ENCODE data around the gene DCDC2. TPM values are rescaled to one million over a fixed set of nuclear protein-coding genes. Genes with fewer than 3 reads are reported as not detected.
"Not testable (repeated sequence)": the region's sequence is repeated elsewhere in the genome, so short reads cannot be mapped to it uniquely, and the experiment has no call there.

DCDC2 gene
- total RNA-seq, 1 donor from 2014 or later, result 2.0 TPM

GRCh38 chr6:24378473-24379097 lies 20.7 kb upstream of the DCDC2 start:
- DNase-seq, result no peak

DNA sequence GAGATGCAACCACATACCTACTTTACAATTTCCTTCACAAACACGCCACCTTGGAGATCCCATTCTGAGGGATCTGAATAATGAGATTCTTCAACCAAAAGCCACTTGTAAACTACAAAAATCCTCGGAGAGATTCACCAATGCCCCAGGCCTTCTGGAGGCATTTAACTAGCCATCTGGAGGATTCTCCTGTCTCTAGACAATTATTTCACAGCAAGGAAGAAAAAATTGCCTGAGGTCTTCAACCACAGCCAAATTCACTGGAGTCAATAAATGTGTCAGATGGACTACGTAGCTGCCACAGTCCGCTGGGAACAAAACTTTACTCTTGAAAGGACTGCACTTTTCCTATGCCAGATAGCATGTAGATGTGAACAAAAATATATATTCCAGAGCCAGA lies 19.0 kb upstream of the DCDC2 start:
- no peak for DNase-seq

GRCh38 chr6:24374612-24375011 lies 16.8 kb upstream of the DCDC2 start:
- DNase-seq, result no peak

DNA sequence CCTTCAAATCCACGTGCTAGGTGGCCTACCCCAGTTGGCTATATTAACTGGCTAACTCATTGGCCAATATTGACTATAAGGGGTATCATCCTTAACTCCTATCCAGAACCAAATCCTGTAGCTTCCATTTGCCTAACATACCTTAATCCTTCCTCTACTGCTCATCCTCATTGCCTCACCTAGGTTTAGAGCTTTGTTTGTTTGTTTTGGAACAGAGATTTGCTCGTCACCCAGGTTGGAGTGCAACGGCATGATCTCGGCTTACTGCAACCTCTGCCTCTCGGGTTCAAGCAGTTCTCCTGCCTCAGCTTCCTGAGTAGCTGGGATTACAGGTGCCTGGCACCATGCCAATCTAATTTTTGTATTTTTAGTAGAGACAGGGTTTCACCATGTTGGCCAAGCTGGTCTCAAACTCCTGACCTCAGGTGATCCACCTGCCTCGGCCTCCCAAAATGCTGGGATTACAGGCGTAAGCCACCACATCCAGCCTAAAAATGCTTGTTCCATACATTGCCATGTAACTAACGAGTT lies 7.3 kb upstream of the DCDC2 start:
- DNase-seq, result not testable (repeated sequence)

DNA sequence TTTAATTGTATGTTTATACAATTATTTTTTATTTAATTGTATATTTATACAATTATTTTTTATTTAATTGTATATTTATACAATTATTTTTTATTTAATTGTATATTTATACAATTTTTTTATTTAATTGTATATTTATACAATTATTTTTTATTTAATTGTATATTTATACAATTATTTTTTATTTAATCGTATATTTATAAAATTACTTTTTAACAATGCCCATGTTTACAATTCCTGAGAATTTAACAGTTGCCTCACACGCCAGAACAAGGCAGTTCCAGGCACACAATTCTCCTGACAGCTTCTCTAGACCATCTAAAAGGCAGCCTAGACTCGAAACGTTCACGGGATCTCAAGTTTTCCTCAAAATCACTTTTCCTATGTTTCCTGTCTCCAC lies 4.5 kb upstream of the DCDC2 start:
- not testable (repeated sequence) for DNase-seq

DNA sequence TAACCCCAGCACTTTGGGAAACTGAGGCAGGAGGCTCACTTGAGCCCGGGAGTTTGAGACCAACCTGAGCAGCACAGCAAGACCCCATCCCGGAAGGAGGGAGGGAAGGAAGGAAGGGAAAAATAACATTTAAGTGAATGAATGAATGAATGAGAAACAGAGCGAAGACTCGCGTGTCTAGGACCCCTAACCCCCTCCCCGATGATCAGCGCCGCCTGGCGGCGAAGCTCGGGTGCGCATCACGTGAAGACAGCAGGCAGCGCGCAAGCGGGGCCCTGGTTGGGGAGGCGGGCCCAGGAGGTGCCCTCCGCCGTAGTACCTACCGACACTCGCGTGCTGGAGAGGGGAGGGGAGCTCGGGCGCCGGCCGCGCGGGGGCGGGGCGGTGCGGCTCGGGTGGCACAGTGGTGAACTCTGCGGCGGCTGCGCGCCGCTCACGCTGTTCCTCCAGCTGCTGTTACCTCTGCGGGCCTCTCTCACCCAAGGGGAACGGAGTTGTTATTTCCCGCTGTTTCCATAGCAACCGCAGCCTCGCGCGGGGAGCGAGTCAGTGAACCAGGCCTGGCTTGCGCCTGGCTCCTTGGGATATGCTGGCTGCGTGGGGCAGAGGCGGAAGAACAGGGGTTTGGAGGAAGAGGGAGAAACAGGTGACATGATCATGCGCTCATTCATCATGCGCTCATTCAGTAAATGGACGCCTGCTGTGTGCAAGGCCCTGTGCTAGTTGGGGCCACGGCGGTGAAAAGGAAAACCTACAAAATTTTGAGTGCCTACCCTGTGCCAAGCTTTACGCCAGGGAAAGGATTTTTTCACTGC lies 2.0 kb upstream of the DCDC2 start:
- peak; percentile 64 for DNase-seq

DNA sequence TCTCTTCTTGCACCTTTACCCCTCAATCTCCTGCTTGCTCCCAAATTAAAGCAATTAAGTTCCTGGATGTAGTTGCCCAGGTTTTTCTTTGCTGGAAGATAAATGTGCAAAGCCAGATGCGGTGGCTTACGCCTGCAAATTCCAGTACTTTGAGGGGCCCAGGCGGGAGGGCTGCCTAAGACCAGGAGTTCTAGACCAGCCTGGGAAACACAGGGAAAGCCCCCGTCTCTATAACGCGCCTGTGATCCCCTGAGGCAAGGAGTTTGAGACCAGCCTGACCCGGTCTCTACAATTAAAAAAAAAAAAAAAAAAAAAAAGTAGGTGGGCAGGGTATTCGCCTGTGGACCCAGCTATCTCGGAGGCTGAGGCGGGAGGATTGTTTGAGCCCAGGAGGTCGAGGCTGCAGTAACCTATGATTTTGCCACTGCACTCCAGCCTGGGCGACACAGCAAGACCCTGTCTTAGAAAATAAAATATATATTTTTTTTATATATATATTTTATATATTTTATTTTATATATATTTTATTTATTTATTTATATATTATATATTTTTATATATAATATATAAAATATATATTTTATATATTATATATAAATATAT lies 461 bp upstream of the DCDC2 start:
- DNase-seq, result no peak

DNA sequence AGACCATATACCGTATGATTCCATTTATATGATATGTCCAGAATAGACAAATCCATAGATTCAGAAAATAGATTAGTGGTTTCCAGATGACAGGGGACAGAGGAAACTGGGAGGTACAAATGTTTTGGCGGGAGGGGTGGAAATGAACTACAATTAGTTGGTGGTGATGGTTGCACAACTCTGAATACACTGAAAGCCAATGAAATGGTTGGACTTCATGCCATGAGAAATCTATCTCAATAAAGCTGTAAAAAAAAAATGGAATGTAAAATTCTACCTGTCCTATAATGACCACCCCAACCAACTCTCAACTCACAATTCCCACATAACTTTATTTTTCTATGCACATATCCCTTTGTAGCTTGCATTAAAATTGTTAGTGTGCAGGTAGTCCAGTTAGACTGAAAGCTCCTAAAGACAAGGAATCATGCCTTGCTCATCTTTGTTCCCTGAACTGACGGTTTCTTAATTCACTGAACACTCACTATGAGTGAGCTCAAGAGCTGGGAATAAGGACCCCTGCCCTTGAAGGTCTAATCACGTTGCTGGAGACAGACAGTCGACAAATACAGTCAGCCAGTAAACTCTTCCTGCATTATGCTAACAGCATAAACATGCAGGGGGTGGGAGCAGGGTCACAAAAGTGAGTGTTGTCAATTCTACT lies 1.4 kb downstream of the DCDC2 start:
- DNase-seq, result no peak

DNA sequence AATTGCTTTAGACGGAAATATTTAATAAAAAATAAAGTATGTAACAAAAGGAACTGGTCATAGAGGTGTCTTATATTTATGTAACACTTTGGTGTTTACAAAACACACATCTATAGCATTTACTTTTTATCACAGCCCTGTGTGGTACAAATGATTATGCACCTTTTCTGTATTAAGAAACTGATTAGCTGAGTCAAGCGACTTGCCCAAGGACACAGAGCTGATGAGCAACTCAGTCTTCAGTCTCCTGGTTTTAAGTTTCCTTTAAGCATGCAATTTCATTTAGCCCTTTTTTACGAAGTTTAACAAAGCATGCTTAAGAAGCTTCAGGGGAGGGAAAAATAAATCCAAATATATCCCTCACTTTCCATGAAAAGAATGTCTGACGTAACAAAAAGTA lies 2.5 kb downstream of the DCDC2 start:
- DNase-seq, result no peak

DNA sequence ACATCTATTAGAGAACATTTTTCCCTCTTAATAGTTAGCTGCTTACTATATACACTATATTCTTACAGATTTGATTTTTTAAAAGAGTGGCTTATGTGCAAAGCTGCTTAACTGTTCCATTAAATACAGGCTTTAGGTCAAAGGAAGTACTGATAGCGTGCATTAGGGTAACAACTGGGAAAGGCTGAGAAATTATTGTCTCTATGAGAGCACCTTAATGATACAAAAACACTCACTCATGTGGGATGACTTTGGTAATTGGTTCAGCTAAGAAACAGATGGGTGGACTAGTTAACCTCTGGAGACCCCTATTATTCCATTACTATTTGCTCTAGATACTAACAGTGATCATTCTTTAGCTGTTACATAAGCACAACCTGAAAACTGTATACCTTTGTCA lies 4.0 kb downstream of the DCDC2 start:
- DNase-seq, result no peak

DNA sequence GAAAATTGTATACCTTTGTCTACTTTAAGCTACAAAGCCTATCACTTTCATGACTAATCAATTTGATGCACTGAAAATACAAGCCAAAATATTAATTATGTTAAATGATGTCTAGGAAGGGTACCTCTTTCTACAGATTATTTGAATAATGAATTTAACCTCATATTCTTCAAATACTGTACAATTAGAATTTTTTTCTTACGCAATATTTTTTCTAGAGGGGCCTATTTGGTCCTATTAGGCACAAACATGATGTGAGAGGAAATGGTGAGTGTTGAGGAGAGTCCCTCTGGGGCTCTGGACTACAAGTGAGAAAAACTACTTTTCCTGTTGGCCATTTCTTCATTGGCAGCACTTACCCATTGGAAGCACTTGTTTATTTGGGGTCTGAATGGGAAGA lies 5.4 kb downstream of the DCDC2 start:
- no peak for DNase-seq

DNA sequence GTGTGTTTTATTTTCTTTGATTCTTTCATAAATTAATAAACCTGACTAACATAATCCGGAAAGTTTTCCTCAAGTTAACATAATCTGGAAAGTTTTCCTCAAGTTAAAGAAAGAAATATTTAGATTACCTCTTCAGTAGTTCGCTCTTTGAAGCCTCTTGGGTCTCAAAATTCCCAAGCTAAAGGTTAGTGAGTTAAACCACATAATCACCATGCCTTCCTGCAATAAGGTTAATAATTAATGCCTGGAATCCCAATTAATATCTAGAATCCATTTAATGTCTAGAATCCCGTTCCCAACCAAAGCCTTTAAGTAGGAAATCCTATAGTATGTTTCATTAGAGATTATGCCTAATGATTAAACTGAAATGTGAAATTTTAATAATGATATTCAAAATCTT lies 12.9 kb downstream of the DCDC2 start:
- DNase-seq, result no peak

- DNase-seq, result no peak
Measured at GRCh38 chr6:24340998-24341938, 16.6 kb downstream of the DCDC2 start.

DNA sequence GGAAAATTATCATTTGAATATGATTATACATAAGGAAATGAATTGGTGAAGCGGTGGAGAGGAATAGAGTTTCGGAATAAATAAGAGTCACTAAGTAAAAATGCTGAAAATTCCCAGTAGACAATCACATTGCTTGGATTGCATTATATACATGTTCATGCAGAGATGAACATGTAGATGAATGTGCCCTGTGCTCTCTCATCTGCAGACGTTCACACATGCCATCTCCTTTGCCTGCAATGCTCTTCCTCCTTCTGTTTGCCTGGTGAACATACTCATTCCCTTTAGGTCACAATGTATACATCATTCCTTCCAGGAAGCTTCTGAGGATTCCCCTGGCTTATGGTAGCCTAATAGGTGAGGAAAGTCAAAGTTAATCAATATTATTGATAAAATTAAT lies 17.9 kb downstream of the DCDC2 start:
- no peak for DNase-seq

GRCh38 chr6:24334285-24334684 lies 23.6 kb downstream of the DCDC2 start:
- no peak for DNase-seq

DNA sequence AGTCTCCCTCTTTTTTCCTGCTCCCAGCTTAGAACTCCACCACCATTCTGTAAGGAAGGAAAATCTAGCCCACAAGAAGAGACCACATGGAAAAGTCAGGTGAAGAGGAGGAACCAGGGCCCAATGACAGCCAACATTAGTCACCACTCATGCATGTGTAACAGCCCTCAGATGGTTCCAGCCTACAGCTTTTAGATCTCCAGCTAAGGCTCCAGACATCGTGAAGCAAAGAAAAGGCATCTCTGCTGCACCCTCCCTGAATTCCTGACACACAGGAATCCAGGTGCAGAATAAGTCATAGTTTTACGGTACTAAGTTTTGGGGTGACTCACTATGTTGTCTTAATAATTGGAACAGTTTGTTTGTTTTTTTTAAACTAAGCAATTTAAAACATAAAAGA lies 25.5 kb downstream of the DCDC2 start:
- DNase-seq, result peak; percentile 21

GRCh38 chr6:24330137-24330732 lies 27.6 kb downstream of the DCDC2 start:
- DNase-seq, result no peak

DNA sequence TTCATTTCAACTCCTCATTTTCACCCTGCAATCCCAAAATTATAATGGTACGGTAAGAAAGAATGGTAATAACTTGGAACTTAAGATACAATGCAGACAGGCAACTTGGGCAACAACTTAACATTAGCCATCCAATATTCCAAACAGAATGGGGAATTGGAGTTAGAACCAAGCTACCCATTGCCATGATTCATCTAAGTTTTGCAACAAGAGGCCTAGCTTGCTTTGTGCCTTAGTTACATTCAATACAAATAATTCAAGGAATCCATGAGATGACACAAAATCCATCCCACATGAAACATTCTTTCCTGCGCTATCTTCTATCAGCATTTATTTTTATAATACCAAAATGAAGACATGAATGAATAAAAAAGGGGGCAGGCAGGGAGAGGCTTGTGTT lies 28.4 kb downstream of the DCDC2 start:
- DNase-seq, result no peak

- no peak for DNase-seq
Measured at GRCh38 chr6:24329022-24329421, 28.8 kb downstream of the DCDC2 start.

DNA sequence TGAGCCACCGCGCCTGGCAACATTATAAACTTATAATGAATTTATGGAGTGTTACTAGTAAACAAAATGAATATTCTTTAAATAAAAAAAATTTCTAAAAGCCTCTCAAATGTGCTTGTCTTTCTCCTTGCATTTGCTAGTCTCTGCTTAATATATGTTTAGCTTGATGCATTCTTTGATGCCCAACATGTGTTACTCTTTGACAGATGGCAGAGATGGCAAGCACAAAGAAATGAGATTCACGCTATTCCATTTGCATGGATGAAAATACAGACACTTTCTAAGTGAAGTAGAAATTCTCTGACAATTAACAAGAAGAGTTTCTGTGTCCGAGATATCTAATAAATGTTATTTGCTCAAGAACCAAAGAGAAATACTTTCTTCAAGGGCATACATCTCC lies 30.1 kb downstream of the DCDC2 start:
- DNase-seq, result no peak

DNA sequence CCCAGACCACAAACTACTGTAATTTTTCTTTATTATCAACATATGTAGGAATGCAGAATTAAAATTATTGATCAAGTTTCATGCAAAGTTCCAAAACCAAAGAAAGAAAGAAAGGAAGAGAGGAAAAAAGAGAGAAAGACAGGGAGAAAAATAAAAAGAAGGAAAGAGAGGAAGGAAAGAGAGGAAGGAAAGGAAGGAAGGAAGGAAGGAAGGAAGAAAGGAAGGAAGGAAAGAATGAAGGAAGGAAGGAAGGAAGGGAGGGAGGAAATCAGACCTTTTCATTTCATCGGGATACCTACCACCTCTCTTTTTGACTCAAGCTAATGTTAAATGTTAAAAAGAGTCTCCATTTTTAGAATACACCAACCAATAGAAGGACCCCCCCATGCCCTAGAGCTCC lies 31.9 kb downstream of the DCDC2 start:
- DNase-seq, result no peak
